Right lobe of liver (tissue), 6 donors: ENCODE results near the gene ALPL. TPM values are rescaled to one million over a fixed set of nuclear protein-coding genes. Genes with fewer than 3 reads are reported as not detected.
A peak's percentile ranks its signal among the peaks of the same experiment; 100 is the strongest.

Experiments
- ATAC-seq, 4 donors: fragments of 200-7000 bp; cut with Tn5 transposase; one replicate each; pipeline ENCODE4 v1.9.1; 2020; ENCODE audit warnings: mild to moderate bottlenecking in 4 of 4, moderate library complexity in 4 of 4
- DNase-seq, 3 donors: peaks; one replicate each; pipeline ENCODE4 v3.0.0-alpha.2; 2020
- H3K27ac ChIP-seq, 3 donors: fragments of 200-600 bp; one replicate each; pipeline ENCODE4 v1.8.0; 2022
- H3K27me3 ChIP-seq, 2 donors: fragments of 200-600 bp; one replicate each; pipeline ENCODE4 v1.8.0; 2022
- H3K36me3 ChIP-seq, 4 donors: fragments of 200-600 bp; sonication (generic) in 1 of 4; one replicate each; pipeline versions ENCODE4 v1.5.1 to v1.8.0; 2017 to 2022; ENCODE audit warnings: control low read depth in 1 of 4
- H3K4me1 ChIP-seq, 4 donors: fragments of 200-600 bp; sonication (generic) in 1 of 4; one replicate each; pipeline versions ENCODE4 v1.5.1 to v1.8.0; 2017 to 2022; ENCODE audit warnings: control low read depth in 1 of 4
- H3K4me3 ChIP-seq, 3 donors: fragments of 200-600 bp; one replicate each; pipeline ENCODE4 v1.8.0; 2022
- H3K9me3 ChIP-seq, 4 donors: fragments of 200-600 bp; sonication (generic) in 1 of 4; one replicate each; pipeline versions ENCODE4 v1.5.1 to v1.8.0; 2017 to 2022; ENCODE audit warnings: control low read depth in 1 of 4
- POLR2A ChIP-seq: fragments of 450-650 bp; IDR thresholded peaks from one replicate; pipeline ENCODE4 v1.6.1; 2017; ENCODE audit warnings: antibody characterized with exemption, mild to moderate bottlenecking
- WGBS: methylation state at CpG from one replicate; pipeline ENCODE4 v1.1.6; 2018; ENCODE audit warnings: low coverage, low lambda C conversion rate; ENCODE audit not compliant: insufficient coverage; ENCODE audit errors: missing lambda C conversion rate; 5-methylcytosine and 5-hydroxymethylcytosine counted together
- intact Hi-C, 2 donors: fragments of 100-400 bp; cut with DNase I; formaldehyde crosslinking; loops; one replicate each; pipeline versions ENCODE4 v1.11.2 to v1.14.1; 2022
- total RNA-seq, 6 experiments: library from RNA; depleted of rRNA in 2 of 6; stranded (reverse); fragments of >200 nt in 2 of 6; fragmentation: NEBNext Ultra II Directional in 3 of 6; extraction: Animal tissue kit (Norgen Biotek cat#: 25700) in 3 of 6; gene quantifications; one replicate each; pipeline versions ENCODE4 v1.1.0 to v1.2.4, GENCODE V29; 2016 to 2023
- TF ChIP-seq, protein P1 (sequence below), 4 donors: fragments of 200-600 bp in 3 of 4; fragments of 450-650 bp in 1 of 4; IDR thresholded peaks; one replicate each; pipeline versions ENCODE4 v1.5.1 to v1.8.0; 2016 to 2022; ENCODE audit warnings: antibody characterized with exemption in 4 of 4, mild to moderate bottlenecking in 2 of 4
- donor health status: DM: no; HTN: yes; CAD: no.
- donor health status: DM: no; HTN: no; CAD: no.
- donor health status: DM: no; HTN: no; CAD: no.
- donor health status: DM: no; HTN: yes; CAD: no.
- donor health status: DM: no; HTN: yes; CAD: no.

ALPL gene
- total RNA-seq, 6 experiments from 2014 or later, result 23.2 to 81.5 (median 48.1) TPM

DNA sequence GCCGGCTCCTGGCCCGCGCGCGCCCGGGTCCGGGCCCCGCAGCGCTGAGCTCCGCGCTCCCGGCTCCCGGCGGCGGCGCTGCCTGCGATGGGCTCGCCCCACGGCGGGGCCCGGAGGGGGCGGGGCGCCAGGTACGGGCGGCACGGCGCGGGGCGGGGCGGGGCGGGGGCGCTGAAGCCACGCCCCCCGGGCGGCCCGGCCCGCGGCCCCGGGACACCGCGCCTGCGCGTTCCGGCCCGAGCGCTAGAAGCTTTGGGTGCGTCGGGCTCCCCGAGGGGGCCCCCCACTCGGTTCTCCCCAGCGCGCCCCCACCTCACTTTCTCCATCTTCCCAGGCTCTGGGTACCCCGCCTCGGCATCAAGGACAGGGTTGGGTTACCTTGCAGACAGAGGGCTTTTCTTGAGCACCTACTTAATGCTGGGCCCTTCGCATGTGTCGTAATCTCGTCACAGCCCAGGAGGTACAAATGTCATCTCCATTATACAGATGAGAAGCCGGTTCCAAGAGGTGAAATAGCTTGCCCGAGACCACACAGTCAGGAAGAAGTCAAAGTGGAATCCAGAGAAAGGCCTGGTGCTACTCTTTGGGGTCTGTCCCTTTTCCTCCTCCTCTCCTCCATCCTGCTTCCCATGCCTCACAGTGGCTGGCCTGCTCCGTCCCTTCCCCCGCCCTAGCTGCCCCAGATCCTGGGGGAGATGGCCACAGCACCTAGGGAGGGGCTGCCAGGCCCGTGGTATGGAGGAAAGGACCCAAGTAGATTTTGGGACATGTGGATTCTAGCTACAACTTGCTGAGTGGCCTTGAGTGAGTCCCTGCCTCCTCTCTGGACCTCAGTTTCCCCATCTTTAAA lies 113.5 kb downstream of the ALPL start:
- Histone ChIP-seq H3K4me3 (peak overlapping the region in 2 of 3 donors; percentile 16 to 56), H3K27me3 (no peaks in the 10 kb centered on the region), H3K36me3 (no peaks in the 10 kb centered on the region), H3K9me3 (no peaks in the 10 kb centered on the region), H3K27ac (peak overlapping the region; percentile 65 to 90 (median 73)), H3K4me1 (peaks cover 0 to 55% (median 23%) of the 10 kb centered on the region in 4 donors)
- 20% methylated on average over 1 of the region's 62 CpGs for WGBS
- ATAC-seq (peak; percentile 44 to 63 (median 58)), DNase-seq (peak; percentile 72 to 74 (median 73))
- intact Hi-C loops, result no loop called here
- peak; percentile 41 for TF ChIP-seq POLR2A
- TF ChIP-seq, protein P1, sequence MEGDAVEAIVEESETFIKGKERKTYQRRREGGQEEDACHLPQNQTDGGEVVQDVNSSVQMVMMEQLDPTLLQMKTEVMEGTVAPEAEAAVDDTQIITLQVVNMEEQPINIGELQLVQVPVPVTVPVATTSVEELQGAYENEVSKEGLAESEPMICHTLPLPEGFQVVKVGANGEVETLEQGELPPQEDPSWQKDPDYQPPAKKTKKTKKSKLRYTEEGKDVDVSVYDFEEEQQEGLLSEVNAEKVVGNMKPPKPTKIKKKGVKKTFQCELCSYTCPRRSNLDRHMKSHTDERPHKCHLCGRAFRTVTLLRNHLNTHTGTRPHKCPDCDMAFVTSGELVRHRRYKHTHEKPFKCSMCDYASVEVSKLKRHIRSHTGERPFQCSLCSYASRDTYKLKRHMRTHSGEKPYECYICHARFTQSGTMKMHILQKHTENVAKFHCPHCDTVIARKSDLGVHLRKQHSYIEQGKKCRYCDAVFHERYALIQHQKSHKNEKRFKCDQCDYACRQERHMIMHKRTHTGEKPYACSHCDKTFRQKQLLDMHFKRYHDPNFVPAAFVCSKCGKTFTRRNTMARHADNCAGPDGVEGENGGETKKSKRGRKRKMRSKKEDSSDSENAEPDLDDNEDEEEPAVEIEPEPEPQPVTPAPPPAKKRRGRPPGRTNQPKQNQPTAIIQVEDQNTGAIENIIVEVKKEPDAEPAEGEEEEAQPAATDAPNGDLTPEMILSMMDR (IDR thresholded peaks at IDR 0.05), result no peak

DNA sequence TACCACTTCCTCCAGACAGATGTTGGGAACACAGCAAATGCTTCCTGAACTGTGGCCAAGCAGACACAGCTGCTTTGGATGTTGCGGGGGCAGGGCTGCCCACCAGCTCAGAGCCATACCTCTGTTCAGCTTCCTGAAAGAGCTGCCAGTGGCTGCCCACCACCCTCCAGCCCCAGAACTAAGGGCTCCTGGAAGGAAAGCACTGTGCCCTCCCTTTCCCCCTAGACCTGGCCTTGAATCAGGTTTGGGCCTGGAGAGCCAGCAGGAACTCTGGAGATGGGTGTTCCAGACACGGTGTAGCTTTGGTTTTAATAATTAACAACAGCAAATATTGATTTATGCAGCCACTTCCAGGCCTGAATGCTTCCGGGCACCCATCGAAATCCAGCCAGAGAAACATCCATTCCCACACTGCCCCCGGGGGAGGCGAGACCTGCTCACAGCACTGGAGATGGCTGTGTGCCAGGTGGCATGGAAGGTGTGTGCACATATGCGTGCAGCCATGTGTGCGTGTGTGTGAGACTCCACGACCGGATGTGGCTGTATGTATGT lies 114.3 kb downstream of the ALPL start:
- peak; percentile 90 to 92 (median 92) for DNase-seq
- Histone ChIP-seq H3K27me3 (no peaks in the 10 kb centered on the region), H3K4me1 (peaks cover 0 to 55% (median 23%) of the 10 kb centered on the region in 4 donors), H3K4me3 (peak overlapping the region in 2 of 3 donors; percentile 4 to 23), H3K36me3 (no peaks in the 10 kb centered on the region), H3K27ac (peak overlapping the region; percentile 65 to 90 (median 73)), H3K9me3 (no peaks in the 10 kb centered on the region)
- ATAC-seq, result peak; percentile 67 to 78 (median 72)
- intact Hi-C loops, result no loop called here
- TF ChIP-seq POLR2A, result peak; percentile 76
- TF ChIP-seq, protein P1 (IDR thresholded peaks at IDR 0.05), result no peak
- 20% methylated on average over 2 of the region's 10 CpGs for WGBS

DNA sequence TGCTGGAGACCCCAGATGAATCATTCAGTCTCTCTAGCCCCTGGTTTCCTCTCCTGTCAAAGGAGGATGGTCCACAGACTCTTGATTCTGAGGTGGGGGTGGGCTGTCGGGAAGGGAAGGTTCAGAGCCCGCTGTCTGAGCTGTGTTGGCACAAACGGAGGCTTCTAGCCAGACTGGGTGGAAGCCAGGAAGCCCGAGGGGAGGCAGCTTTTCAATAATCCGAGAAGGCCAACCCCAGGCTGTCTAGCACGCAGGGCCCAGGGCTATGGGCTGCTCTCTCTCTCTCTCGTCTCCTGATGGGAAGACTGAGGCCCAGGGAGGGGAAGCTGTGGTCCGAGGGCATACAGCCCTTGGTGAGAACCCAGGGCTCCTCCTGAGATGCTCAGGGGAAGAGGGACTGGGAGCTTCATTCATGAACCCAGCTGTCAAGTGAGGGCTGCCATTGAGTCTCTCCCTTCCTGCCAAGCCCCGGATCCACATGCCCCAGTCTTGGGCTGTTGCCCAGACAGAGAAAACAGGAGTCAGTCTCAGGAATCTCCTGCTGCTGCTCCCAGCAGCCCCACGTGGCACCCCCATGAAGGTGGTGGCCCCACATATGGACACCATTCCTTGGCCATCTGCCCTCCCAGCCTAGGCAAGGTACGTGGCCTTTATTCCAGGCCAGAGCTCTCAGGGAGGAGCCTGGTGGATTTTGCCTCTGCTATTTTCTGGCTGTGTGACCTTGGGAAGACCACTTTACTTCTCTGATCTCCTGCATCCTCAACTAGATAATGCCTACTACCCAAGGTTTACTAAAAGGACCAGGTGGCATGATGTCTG lies 115.6 kb downstream of the ALPL start:
- peak overlapping the region; percentile 18 to 90 (median 48) for H3K27ac ChIP-seq
- no peak for TF ChIP-seq POLR2A
- TF ChIP-seq, protein P1 (IDR thresholded peaks at IDR 0.05), result no peak
- 26% methylated on average over 7 of the region's 11 CpGs for WGBS

DNA sequence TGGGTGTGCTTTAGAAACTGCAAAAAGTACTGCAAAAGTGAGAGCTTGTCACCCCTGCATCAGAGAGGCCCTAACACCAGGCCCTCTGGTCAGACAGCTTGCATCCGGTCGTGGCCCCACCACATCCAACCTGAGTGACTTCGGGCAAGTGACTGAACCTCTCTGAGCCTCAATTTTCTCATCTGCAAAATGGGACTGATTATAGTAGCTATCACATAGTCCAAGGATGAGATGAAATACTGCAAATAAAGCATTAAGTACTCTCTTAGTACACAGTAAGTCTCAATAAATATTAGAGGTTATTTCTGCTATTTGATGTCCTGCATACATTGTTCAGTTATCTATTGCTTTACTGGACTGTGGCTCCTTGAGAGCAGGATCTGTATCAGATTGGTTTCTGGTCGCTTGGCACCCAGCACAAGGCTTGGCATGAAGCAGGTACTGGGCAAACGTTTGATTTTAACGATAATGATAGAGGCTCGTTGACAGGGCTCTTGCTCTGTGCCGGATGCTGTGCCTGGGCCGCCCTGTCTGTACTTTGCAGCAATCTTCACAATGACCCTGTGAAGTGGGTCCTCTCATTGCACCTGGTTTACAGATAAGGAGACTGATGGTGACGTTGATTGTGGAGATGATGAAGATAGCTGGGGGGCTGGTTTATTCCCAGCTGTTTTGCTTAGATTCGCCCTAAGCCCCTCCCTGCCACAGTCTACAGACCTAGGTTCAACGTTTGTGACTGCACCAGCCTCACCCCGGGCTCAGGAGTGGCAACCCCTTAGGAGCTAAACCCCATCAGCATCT lies 116.4 kb downstream of the ALPL start:
- 66% methylated on average over 3 of the region's 13 CpGs for WGBS
- ATAC-seq, result peak in 1 of 4 donors; percentile 24

More for the DNA sequence above, 115.6 kb downstream of the ALPL start:
- no peaks in the 10 kb centered on the region for H3K27me3 ChIP-seq
- H3K36me3 ChIP-seq, result no peaks in the 10 kb centered on the region
- H3K9me3 ChIP-seq, result no peaks in the 10 kb centered on the region
- peaks cover 0 to 55% (median 23%) of the 10 kb centered on the region in 4 donors for H3K4me1 ChIP-seq
- ATAC-seq (peak in 3 of 4 donors; percentile 3 to 37 (median 15)), DNase-seq (peak in 2 of 3 donors; percentile 54 to 67)
- intact Hi-C loops, result no loop called here
- H3K4me3 ChIP-seq, result peak overlapping the region in 1 of 3 donors; percentile 23

More for the DNA sequence above, 116.4 kb downstream of the ALPL start:
- intact Hi-C loops, result no loop called here
- Histone ChIP-seq H3K4me3 (no peak overlapping the region), H3K4me1 (peaks cover 0 to 48% (median 19%) of the 10 kb centered on the region in 4 donors), H3K27me3 (no peaks in the 10 kb centered on the region), H3K9me3 (no peaks in the 10 kb centered on the region), H3K27ac (no peak overlapping the region), H3K36me3 (no peaks in the 10 kb centered on the region)
- TF ChIP-seq, protein P1 (IDR thresholded peaks at IDR 0.05), result no peak
- no peak for TF ChIP-seq POLR2A
- DNase-seq, result peak in 2 of 3 donors; percentile 59 to 62
